HEK293 (cell line): Measurements from ENCODE around the gene NUP153.
A peak's percentile ranks its signal among the peaks of the same experiment; 100 is the strongest.

ENCODE experiments used
- HOXD13 ChIP-seq: sonication (generic); formaldehyde crosslinking; IDR thresholded peaks from 2 replicates; pipeline ENCODE4 v1.8.0; 2022; ENCODE audit warnings: missing genetic modification reagents, borderline replicate concordance
- KLF1 ChIP-seq: fragments of 450-650 bp; formaldehyde crosslinking; IDR thresholded peaks from 2 replicates; pipeline ENCODE4 v1.5.1; 2016; ENCODE audit warnings: missing biosample characterization, missing genetic modification characterization
- KLF10 ChIP-seq: fragments of 450-650 bp; IDR thresholded peaks from 2 replicates; pipeline ENCODE4 v1.5.1; 2018; ENCODE audit warnings: missing biosample characterization, mild to moderate bottlenecking, missing genetic modification characterization
- PRDM1 ChIP-seq: fragments of 450-650 bp; formaldehyde crosslinking; IDR thresholded peaks from 2 replicates; pipeline ENCODE4; 2016; ENCODE audit warnings: missing biosample characterization, missing genetic modification characterization
- ZEB2 ChIP-seq: fragments of 450-650 bp; formaldehyde crosslinking; IDR thresholded peaks from 2 replicates; pipeline ENCODE4 v1.5.1; 2016; ENCODE audit warnings: missing biosample characterization, missing genetic modification characterization
- ZFP69B ChIP-seq: fragments of 450-650 bp; formaldehyde crosslinking; IDR thresholded peaks from 2 replicates; pipeline ENCODE4 v1.5.1; 2016; ENCODE audit warnings: missing biosample characterization, missing genetic modification characterization
- ZNF112 ChIP-seq: fragments of 450-650 bp; formaldehyde crosslinking; IDR thresholded peaks from 2 replicates; pipeline ENCODE4 v1.5.0; 2017; ENCODE audit warnings: missing biosample characterization, missing genetic modification characterization
- ZNF114 ChIP-seq: fragments of 450-650 bp; formaldehyde crosslinking; IDR thresholded peaks from 2 replicates; pipeline ENCODE4 v1.5.0; 2017; ENCODE audit warnings: missing biosample characterization, missing genetic modification characterization
- ZNF132 ChIP-seq: fragments of 450-650 bp; formaldehyde crosslinking; IDR thresholded peaks from 2 replicates; pipeline ENCODE4 v1.5.1; 2017; ENCODE audit warnings: missing biosample characterization, missing genetic modification characterization, borderline replicate concordance
- ZNF155 ChIP-seq: fragments of 450-650 bp; formaldehyde crosslinking; IDR thresholded peaks from 2 replicates; pipeline ENCODE4 v1.5.1; 2016; ENCODE audit warnings: missing biosample characterization, missing genetic modification characterization
- ZNF211 ChIP-seq: fragments of 450-650 bp; formaldehyde crosslinking; IDR thresholded peaks from 2 replicates; pipeline ENCODE4 v1.5.1; 2016; ENCODE audit warnings: low read depth, missing biosample characterization, missing genetic modification characterization
- ZNF239 ChIP-seq: fragments of 450-650 bp; formaldehyde crosslinking; IDR thresholded peaks from 2 replicates; pipeline ENCODE4 v1.5.1; 2016; ENCODE audit warnings: missing biosample characterization, missing genetic modification characterization
- ZNF423 ChIP-seq: fragments of 450-650 bp; formaldehyde crosslinking; IDR thresholded peaks from 2 replicates; pipeline ENCODE4 v1.5.1; 2016; ENCODE audit warnings: missing biosample characterization, missing genetic modification characterization
- ZNF473 ChIP-seq: fragments of 450-650 bp; formaldehyde crosslinking; IDR thresholded peaks from 2 replicates; pipeline ENCODE4 v1.5.1; 2017; ENCODE audit warnings: missing biosample characterization, missing genetic modification characterization
- ZNF623 ChIP-seq: fragments of 450-650 bp; formaldehyde crosslinking; IDR thresholded peaks from 2 replicates; pipeline ENCODE4 v1.5.1; 2016; ENCODE audit warnings: missing biosample characterization, missing genetic modification characterization
- ZNF777 ChIP-seq: fragments of 450-650 bp; formaldehyde crosslinking; IDR thresholded peaks from 2 replicates; pipeline ENCODE4 v1.5.1; 2017; ENCODE audit warnings: missing biosample characterization, missing genetic modification characterization, borderline replicate concordance
- ZNF830 ChIP-seq: fragments of 450-650 bp; IDR thresholded peaks from 2 replicates; pipeline ENCODE4 v1.5.0; 2018; ENCODE audit warnings: missing biosample characterization, missing genetic modification characterization, low read depth, mild to moderate bottlenecking, moderate library complexity
- ZSCAN30 ChIP-seq: fragments of 450-650 bp; IDR thresholded peaks from 2 replicates; pipeline ENCODE4 v1.5.1; 2018; ENCODE audit warnings: missing biosample characterization, mild to moderate bottlenecking, missing genetic modification characterization, moderate library complexity
- TF ChIP-seq, protein P1 (sequence below): fragments of 450-650 bp; formaldehyde crosslinking; IDR thresholded peaks from 2 replicates; pipeline ENCODE4 v1.5.1; 2016; ENCODE audit warnings: missing biosample characterization, missing genetic modification characterization
- TF ChIP-seq, protein P2 (sequence below): fragments of 450-650 bp; IDR thresholded peaks from 2 replicates; pipeline ENCODE4 v1.5.1; 2018; ENCODE audit warnings: missing biosample characterization, mild to moderate bottlenecking, missing genetic modification characterization
- TF ChIP-seq, protein P3 (sequence below): IDR thresholded peaks from 2 replicates; pipeline ENCODE4 v1.6.1; 2011; ENCODE audit warnings: mild to moderate bottlenecking, low read depth, low read length, borderline replicate concordance
- TF ChIP-seq, protein P4 (sequence below): fragments of 450-650 bp; formaldehyde crosslinking; IDR thresholded peaks from 2 replicates; pipeline ENCODE4 v1.5.1; 2016; ENCODE audit warnings: missing biosample characterization, missing genetic modification characterization
- TF ChIP-seq, protein P5 (sequence below): fragments of 450-650 bp; formaldehyde crosslinking; conservative IDR thresholded peaks from 2 replicates; pipeline ENCODE4 v1.5.1; 2016; ENCODE audit warnings: low read depth, missing biosample characterization, missing genetic modification characterization
- TF ChIP-seq, protein P6 (sequence below): fragments of 450-650 bp; formaldehyde crosslinking; IDR thresholded peaks from 2 replicates; pipeline ENCODE4 v1.5.1; 2016; ENCODE audit warnings: missing biosample characterization, missing genetic modification characterization, borderline replicate concordance

Gene NUP153

DNA sequence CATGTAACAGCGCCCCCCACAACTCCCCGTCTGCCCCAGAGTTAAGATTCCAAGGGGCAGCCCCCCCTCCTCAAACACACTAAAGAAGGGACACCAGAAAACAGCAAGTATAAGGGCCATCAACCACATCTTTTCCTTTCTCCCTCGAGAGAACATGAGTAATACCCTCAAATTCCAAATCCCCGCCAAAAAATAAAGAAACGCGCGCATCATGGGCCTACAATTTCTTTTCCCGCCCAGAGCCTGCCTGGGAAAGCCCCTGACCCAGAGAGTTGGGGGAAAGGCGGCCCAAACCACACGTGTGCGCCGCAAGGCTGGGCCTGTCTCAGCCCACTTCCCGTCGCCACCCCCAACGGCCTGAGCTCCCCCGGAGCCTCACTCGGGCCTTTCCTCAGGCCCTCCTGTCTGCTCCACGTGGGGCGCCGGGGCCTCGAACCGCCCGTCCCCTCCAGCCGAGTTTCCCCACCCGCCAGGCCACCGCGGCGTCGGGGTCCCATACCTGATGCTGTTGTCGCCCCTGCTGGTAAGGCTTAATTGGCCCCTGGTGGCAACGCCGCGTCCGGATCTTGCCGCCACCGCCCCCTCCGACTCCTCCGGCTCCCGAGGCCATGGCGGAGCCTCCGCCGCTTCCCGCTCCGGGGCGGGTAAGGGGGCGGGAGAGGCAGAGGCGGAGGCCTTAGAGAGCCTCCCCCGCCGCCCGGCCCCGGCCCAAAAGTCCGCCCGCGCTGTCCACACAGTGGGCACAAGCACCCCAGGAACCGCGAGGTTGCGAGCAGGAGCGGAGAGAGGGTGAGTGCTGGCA is 746 bp downstream of the NUP153 start (continued):
- TF ChIP-seq PRDM1 (tag by site-specific recombination), result peak; percentile 76; the same call in 1 of the 2 replicates
- TF ChIP-seq, protein P1, sequence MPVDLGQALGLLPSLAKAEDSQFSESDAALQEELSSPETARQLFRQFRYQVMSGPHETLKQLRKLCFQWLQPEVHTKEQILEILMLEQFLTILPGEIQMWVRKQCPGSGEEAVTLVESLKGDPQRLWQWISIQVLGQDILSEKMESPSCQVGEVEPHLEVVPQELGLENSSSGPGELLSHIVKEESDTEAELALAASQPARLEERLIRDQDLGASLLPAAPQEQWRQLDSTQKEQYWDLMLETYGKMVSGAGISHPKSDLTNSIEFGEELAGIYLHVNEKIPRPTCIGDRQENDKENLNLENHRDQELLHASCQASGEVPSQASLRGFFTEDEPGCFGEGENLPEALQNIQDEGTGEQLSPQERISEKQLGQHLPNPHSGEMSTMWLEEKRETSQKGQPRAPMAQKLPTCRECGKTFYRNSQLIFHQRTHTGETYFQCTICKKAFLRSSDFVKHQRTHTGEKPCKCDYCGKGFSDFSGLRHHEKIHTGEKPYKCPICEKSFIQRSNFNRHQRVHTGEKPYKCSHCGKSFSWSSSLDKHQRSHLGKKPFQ (tag by site-specific recombination), result no peak
- TF ChIP-seq ZNF623, result peak; percentile 24; the same call in 1 of the 2 replicates
- 0 out of 2 replicates have a peak, but pooled peaks have one; percentile 22 for TF ChIP-seq KLF1 (tag by site-specific recombination)
- TF ChIP-seq HOXD13 (CRISPR knock-in tag), result no peak
- TF ChIP-seq, protein P2, sequence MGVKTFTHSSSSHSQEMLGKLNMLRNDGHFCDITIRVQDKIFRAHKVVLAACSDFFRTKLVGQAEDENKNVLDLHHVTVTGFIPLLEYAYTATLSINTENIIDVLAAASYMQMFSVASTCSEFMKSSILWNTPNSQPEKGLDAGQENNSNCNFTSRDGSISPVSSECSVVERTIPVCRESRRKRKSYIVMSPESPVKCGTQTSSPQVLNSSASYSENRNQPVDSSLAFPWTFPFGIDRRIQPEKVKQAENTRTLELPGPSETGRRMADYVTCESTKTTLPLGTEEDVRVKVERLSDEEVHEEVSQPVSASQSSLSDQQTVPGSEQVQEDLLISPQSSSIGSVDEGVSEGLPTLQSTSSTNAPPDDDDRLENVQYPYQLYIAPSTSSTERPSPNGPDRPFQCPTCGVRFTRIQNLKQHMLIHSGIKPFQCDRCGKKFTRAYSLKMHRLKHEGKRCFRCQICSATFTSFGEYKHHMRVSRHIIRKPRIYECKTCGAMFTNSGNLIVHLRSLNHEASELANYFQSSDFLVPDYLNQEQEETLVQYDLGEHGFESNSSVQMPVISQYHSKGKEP, result no peak
- TF ChIP-seq ZNF112, result no peak
- peak; percentile 91 for TF ChIP-seq ZEB2 (tag by site-specific recombination)
- no peak for TF ChIP-seq ZNF473 (tag by site-specific recombination)
- no peak for TF ChIP-seq ZNF132
- TF ChIP-seq, protein P3, sequence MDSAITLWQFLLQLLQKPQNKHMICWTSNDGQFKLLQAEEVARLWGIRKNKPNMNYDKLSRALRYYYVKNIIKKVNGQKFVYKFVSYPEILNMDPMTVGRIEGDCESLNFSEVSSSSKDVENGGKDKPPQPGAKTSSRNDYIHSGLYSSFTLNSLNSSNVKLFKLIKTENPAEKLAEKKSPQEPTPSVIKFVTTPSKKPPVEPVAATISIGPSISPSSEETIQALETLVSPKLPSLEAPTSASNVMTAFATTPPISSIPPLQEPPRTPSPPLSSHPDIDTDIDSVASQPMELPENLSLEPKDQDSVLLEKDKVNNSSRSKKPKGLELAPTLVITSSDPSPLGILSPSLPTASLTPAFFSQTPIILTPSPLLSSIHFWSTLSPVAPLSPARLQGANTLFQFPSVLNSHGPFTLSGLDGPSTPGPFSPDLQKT, result no peak
- 0 out of 2 replicates have a peak, but pooled peaks have one; percentile 48 for TF ChIP-seq ZNF777
- no peak for TF ChIP-seq ZNF155 (tag by site-specific recombination)
- TF ChIP-seq KLF10 (tag by site-specific recombination), result 0 out of 2 replicates have a peak, but pooled peaks have one; percentile 21
- no peak for TF ChIP-seq ZNF211 (tag by site-specific recombination)
- TF ChIP-seq ZNF830, result no peak
- TF ChIP-seq, protein P4, sequence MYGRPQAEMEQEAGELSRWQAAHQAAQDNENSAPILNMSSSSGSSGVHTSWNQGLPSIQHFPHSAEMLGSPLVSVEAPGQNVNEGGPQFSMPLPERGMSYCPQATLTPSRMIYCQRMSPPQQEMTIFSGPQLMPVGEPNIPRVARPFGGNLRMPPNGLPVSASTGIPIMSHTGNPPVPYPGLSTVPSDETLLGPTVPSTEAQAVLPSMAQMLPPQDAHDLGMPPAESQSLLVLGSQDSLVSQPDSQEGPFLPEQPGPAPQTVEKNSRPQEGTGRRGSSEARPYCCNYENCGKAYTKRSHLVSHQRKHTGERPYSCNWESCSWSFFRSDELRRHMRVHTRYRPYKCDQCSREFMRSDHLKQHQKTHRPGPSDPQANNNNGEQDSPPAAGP, result peak; percentile 73
- TF ChIP-seq ZSCAN30 (tag by site-specific recombination), result no peak; the same call in 1 of the 2 replicates
- TF ChIP-seq ZNF423 (tag by site-specific recombination), result 0 out of 2 replicates have a peak, but pooled peaks have one; percentile 8
- TF ChIP-seq ZNF239, result no peak; the same call in 1 of the 2 replicates
- peak; percentile 59 for TF ChIP-seq ZFP69B (tag by site-specific recombination)
- TF ChIP-seq, protein P5, sequence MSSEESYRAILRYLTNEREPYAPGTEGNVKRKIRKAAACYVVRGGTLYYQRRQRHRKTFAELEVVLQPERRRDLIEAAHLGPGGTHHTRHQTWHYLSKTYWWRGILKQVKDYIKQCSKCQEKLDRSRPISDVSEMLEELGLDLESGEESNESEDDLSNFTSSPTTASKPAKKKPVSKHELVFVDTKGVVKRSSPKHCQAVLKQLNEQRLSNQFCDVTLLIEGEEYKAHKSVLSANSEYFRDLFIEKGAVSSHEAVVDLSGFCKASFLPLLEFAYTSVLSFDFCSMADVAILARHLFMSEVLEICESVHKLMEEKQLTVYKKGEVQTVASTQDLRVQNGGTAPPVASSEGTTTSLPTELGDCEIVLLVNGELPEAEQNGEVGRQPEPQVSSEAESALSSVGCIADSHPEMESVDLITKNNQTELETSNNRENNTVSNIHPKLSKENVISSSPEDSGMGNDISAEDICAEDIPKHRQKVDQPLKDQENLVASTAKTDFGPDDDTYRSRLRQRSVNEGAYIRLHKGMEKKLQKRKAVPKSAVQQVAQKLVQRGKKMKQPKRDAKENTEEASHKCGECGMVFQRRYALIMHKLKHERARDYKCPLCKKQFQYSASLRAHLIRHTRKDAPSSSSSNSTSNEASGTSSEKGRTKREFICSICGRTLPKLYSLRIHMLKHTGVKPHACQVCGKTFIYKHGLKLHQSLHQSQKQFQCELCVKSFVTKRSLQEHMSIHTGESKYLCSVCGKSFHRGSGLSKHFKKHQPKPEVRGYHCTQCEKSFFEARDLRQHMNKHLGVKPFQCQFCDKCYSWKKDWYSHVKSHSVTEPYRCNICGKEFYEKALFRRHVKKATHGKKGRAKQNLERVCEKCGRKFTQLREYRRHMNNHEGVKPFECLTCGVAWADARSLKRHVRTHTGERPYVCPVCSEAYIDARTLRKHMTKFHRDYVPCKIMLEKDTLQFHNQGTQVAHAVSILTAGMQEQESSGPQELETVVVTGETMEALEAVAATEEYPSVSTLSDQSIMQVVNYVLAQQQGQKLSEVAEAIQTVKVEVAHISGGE (tag by site-specific recombination), result peak; percentile 20
- TF ChIP-seq, protein P6, sequence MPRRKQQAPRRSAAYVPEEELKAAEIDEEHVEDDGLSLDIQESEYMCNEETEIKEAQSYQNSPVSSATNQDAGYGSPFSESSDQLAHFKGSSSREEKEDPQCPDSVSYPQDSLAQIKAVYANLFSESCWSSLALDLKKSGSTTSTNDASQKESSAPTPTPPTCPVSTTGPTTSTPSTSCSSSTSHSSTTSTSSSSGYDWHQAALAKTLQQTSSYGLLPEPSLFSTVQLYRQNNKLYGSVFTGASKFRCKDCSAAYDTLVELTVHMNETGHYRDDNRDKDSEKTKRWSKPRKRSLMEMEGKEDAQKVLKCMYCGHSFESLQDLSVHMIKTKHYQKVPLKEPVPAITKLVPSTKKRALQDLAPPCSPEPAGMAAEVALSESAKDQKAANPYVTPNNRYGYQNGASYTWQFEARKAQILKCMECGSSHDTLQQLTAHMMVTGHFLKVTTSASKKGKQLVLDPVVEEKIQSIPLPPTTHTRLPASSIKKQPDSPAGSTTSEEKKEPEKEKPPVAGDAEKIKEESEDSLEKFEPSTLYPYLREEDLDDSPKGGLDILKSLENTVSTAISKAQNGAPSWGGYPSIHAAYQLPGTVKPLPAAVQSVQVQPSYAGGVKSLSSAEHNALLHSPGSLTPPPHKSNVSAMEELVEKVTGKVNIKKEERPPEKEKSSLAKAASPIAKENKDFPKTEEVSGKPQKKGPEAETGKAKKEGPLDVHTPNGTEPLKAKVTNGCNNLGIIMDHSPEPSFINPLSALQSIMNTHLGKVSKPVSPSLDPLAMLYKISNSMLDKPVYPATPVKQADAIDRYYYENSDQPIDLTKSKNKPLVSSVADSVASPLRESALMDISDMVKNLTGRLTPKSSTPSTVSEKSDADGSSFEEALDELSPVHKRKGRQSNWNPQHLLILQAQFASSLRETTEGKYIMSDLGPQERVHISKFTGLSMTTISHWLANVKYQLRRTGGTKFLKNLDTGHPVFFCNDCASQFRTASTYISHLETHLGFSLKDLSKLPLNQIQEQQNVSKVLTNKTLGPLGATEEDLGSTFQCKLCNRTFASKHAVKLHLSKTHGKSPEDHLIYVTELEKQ (tag by site-specific recombination), result no peak
- no peak for TF ChIP-seq ZNF114 (tag by site-specific recombination)
